CD4-positive, alpha-beta T cell treated with Interleukin-2 at 100 ng/mL for 4 hours (primary cell): ENCODE measurements around the gene TCERG1L.
"Not testable (repeated sequence)": the region's sequence is repeated elsewhere in the genome, so short reads cannot be mapped to it uniquely, and the experiment has no call there.

ENCODE experiments used
- DNase-seq: peaks from one replicate; pipeline ENCODE4 v3.0.0-alpha.2; 2020; ENCODE audit warnings: low spot score

Gene TCERG1L

GRCh38 chr10:131248376-131249165 is 63.0 kb downstream of the TCERG1L start:
- no peak for DNase-seq

- no peak for DNase-seq
Measured at GRCh38 chr10:131247873-131248272, 63.6 kb downstream of the TCERG1L start.

- DNase-seq = no peak
Measured at GRCh38 chr10:131246775-131247174, 64.7 kb downstream of the TCERG1L start.

GRCh38 chr10:131246089-131246488 is 65.4 kb downstream of the TCERG1L start:
- no peak for DNase-seq

- DNase-seq = no peak
Measured at GRCh38 chr10:131245475-131246059, 66.0 kb downstream of the TCERG1L start.

GRCh38 chr10:131244836-131245235 is 66.7 kb downstream of the TCERG1L start:
- no peak for DNase-seq

- no peak for DNase-seq
Measured at GRCh38 chr10:131243076-131243475, 68.4 kb downstream of the TCERG1L start.

- DNase-seq = no peak
Measured at GRCh38 chr10:131242007-131242406, 69.5 kb downstream of the TCERG1L start.

GRCh38 chr10:131240691-131241090 is 70.8 kb downstream of the TCERG1L start:
- no peak for DNase-seq

GRCh38 chr10:131239926-131240325 is 71.6 kb downstream of the TCERG1L start:
- DNase-seq = no peak

- no peak for DNase-seq
Measured at GRCh38 chr10:131239450-131239849, 72.1 kb downstream of the TCERG1L start.

GRCh38 chr10:131238669-131239280 is 72.7 kb downstream of the TCERG1L start:
- DNase-seq = no peak

GRCh38 chr10:131237991-131238651 is 73.4 kb downstream of the TCERG1L start:
- no peak for DNase-seq

GRCh38 chr10:131234606-131235005 is 76.9 kb downstream of the TCERG1L start:
- not testable (repeated sequence) for DNase-seq

GRCh38 chr10:131233611-131234258 is 77.8 kb downstream of the TCERG1L start:
- DNase-seq = no peak

- DNase-seq = no peak
Measured at GRCh38 chr10:131231965-131232541, 79.5 kb downstream of the TCERG1L start.

GRCh38 chr10:131231323-131231964 is 80.1 kb downstream of the TCERG1L start:
- DNase-seq = no peak

GRCh38 chr10:131230641-131231322 is 80.7 kb downstream of the TCERG1L start:
- DNase-seq = no peak

GRCh38 chr10:131230166-131230565 is 81.4 kb downstream of the TCERG1L start:
- no peak for DNase-seq

GRCh38 chr10:131227163-131227740 is 84.3 kb downstream of the TCERG1L start:
- no peak for DNase-seq
